Measurements from ENCODE around the gene ULBP1. TPM values are rescaled to one million over a fixed set of nuclear protein-coding genes. Genes with fewer than 3 reads are reported as not detected.
A peak's percentile ranks its signal among the peaks of the same experiment; 100 is the strongest.
"Not testable (repeated sequence)": the region's sequence is repeated elsewhere in the genome, so short reads cannot be mapped to it uniquely, and the experiment has no call there.

Gene ULBP1
- total and polyA plus RNA-seq, 7 donors, result 0.09 to 0.55 TPM; not detected in 5

- no peaks in the 10 kb centered on the region for H3K9me3 ChIP-seq
- H3K4me1 ChIP-seq, result peaks cover 0 to 15% (median 12%) of the 10 kb centered on the region in 4 donors
- intact Hi-C loops (cut with DNase I), result loop anchor here (1.0 kb wide), 1 partner anchor 83 kb away; no protein-coding TSS in a partner anchor
- H3K4me3 ChIP-seq, result no peak overlapping the region
- H3K27me3 ChIP-seq, result peaks cover 26 to 98% (median 75%) of the 10 kb centered on the region in 3 donors
- WGBS, 2 donors, result 29 to 37% methylated on average over 11 of the region's 11 CpGs
- TF ChIP-seq POLR2AphosphoS5 (IDR thresholded peaks at IDR 0.05) (no peak), EP300 (IDR thresholded peaks at IDR 0.05) (no peak), POLR2A (IDR thresholded peaks at IDR 0.05) (no peak)
- TF ChIP-seq, protein P1, sequence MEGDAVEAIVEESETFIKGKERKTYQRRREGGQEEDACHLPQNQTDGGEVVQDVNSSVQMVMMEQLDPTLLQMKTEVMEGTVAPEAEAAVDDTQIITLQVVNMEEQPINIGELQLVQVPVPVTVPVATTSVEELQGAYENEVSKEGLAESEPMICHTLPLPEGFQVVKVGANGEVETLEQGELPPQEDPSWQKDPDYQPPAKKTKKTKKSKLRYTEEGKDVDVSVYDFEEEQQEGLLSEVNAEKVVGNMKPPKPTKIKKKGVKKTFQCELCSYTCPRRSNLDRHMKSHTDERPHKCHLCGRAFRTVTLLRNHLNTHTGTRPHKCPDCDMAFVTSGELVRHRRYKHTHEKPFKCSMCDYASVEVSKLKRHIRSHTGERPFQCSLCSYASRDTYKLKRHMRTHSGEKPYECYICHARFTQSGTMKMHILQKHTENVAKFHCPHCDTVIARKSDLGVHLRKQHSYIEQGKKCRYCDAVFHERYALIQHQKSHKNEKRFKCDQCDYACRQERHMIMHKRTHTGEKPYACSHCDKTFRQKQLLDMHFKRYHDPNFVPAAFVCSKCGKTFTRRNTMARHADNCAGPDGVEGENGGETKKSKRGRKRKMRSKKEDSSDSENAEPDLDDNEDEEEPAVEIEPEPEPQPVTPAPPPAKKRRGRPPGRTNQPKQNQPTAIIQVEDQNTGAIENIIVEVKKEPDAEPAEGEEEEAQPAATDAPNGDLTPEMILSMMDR (IDR thresholded peaks at IDR 0.05), result peak; percentile 53 to 82 (median 77)
- no peak for DNase-seq
- H3K27ac ChIP-seq, result no peak overlapping the region
- no peaks in the 10 kb centered on the region for H3K36me3 ChIP-seq
Observed at GRCh38 chr6:149934249-149935156, 29.2 kb upstream of the ULBP1 start.

DNA sequence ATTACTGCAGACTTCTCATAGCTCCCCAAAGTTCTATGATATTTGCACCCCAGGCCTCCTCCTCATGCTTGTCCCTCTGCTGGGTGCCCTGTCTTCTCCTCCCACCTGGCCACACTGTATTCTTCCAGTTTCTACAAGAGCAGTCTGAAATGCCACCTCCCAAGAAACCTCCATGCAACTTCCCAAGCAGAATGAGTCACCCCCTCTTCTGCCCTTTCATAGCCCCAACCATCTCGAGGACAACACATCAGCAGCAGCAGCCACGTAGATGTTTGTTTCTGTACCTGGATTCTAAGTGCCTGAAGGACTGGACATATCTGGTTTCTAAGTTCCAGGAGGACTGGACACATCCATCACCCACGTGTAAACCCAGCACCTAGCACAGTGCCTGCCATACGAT, 28.5 kb upstream of the ULBP1 start:
- Histone ChIP-seq H3K27ac (no peak overlapping the region), H3K27me3 (peaks cover 31 to 98% (median 77%) of the 10 kb centered on the region in 3 donors), H3K4me1 (peaks cover 0 to 15% (median 12%) of the 10 kb centered on the region in 4 donors), H3K36me3 (no peaks in the 10 kb centered on the region), H3K9me3 (no peaks in the 10 kb centered on the region), H3K4me3 (no peak overlapping the region)
- WGBS, 2 donors, result 39 to 59% methylated on average over 4 of the region's 4 CpGs
- no peak for DNase-seq
- intact Hi-C loops (cut with DNase I), result no loop called here
- TF ChIP-seq POLR2AphosphoS5 (IDR thresholded peaks at IDR 0.05) (no peak), EP300 (IDR thresholded peaks at IDR 0.05) (no peak), POLR2A (IDR thresholded peaks at IDR 0.05) (no peak)
- TF ChIP-seq, protein P1 (IDR thresholded peaks at IDR 0.05), result no peak

- Histone ChIP-seq H3K27me3 (peaks cover 35 to 98% (median 81%) of the 10 kb centered on the region in 3 donors), H3K36me3 (no peaks in the 10 kb centered on the region), H3K4me3 (no peak overlapping the region), H3K4me1 (peaks cover 0 to 15% (median 12%) of the 10 kb centered on the region in 4 donors), H3K27ac (no peak overlapping the region), H3K9me3 (no peaks in the 10 kb centered on the region)
- TF ChIP-seq POLR2A (IDR thresholded peaks at IDR 0.05) (no peak), EP300 (IDR thresholded peaks at IDR 0.05) (no peak), POLR2AphosphoS5 (IDR thresholded peaks at IDR 0.05) (no peak)
- TF ChIP-seq, protein P1 (IDR thresholded peaks at IDR 0.05), result no peak
- no peak for DNase-seq
- WGBS, 2 donors, result 41 to 45% methylated on average over 2 of the region's 2 CpGs
- intact Hi-C loops (cut with DNase I), result no loop called here
Observed at GRCh38 chr6:149935668-149936067, 28.1 kb upstream of the ULBP1 start.

DNA sequence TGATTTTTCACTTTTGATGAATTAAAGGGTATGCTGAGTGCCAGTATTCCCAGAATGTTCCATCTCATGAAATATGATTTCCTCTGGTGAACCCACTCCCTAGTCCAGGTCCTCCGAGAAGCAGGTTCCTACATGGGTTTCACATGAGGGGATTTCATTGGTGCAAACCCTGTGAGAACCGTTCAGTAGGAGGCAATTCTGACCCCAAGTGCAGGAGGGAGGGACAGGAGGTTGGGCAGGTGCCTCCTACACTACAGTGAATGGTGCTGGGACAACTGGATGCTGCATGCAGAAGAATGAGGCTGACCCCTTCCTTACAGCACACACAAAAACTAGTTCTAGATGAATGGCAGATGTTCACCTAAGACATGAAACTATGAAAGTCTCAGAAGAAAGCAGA, 27.0 kb upstream of the ULBP1 start:
- TF ChIP-seq POLR2AphosphoS5 (IDR thresholded peaks at IDR 0.05) (no peak), EP300 (IDR thresholded peaks at IDR 0.05) (no peak), POLR2A (IDR thresholded peaks at IDR 0.05) (no peak)
- TF ChIP-seq, protein P1 (IDR thresholded peaks at IDR 0.05), result no peak
- no peak for DNase-seq
- peaks cover 41 to 98% (median 85%) of the 10 kb centered on the region in 3 donors for H3K27me3 ChIP-seq
- 31 to 38% methylated on average over 2 of the region's 2 CpGs for WGBS, 2 donors
- no peaks in the 10 kb centered on the region for H3K36me3 ChIP-seq
- intact Hi-C loops (cut with DNase I), result no loop called here
- H3K4me1 ChIP-seq, result peaks cover 0 to 26% (median 19%) of the 10 kb centered on the region in 4 donors
- no peaks in the 10 kb centered on the region for H3K9me3 ChIP-seq
- H3K4me3 ChIP-seq, result no peak overlapping the region
- H3K27ac ChIP-seq, result no peak overlapping the region

- H3K9me3 ChIP-seq; intact Hi-C loops (cut with DNase I); H3K36me3 ChIP-seq; DNase-seq; H3K27ac ChIP-seq: not testable (repeated sequence)
- WGBS, 2 donors, result 3 to 5% methylated on average over 15 of the region's 20 CpGs
- Histone ChIP-seq H3K4me1 (peaks cover 0 to 34% (median 26%) of the 10 kb centered on the region in 4 donors), H3K27me3 (peaks cover 41 to 98% (median 88%) of the 10 kb centered on the region in 3 donors), H3K4me3 (peak overlapping the region in 3 of 4 donors; percentile 23 to 46 (median 41))
Observed at GRCh38 chr6:149938013-149938570, 25.7 kb upstream of the ULBP1 start.
